Endothelial cell of umbilical vein (primary cell): Measurements from ENCODE around the gene TBRG1. TPM values are rescaled to one million over a fixed set of nuclear protein-coding genes. Genes with fewer than 3 reads are reported as not detected.

Experiments used
- BruUV-seq: library from RNA; stranded (reverse); fragments of 400-500 nt; replicated peaks from 2 replicates; lab custom pipeline; 2021; lab: Mats Ljungman, UMichigan
- CTCF ChIA-PET: fragments of 300-600, 350-600 bp; sonication (Branson Sonifier 250); formaldehyde crosslinking; loops from one replicate; lab custom pipeline; 2021; ENCODE audit warnings: antibody characterized with exemption, inconsistent platforms; lab: Charles Lee
- POLR2A ChIA-PET: fragments of 300-600, 350-600 bp; sonication (Branson Sonifier 250); formaldehyde crosslinking; loops from one replicate; lab custom pipeline; 2021; ENCODE audit warnings: antibody characterized with exemption, inconsistent platforms; lab: Charles Lee
- DNase-seq: peaks from one replicate; pipeline ENCODE4 v3.0.0-alpha.2; 2011; ENCODE audit warnings: low read depth, low spot score
- FAIRE-seq: peaks from 2 replicates; lab custom pipeline; 2011; peaks lifted over from hg19 to GRCh38; lab: Jason Lieb, UNC
- H2AFZ ChIP-seq: 2 replicates; pipeline ENCODE4 v1.6.0; 2012; ENCODE audit warnings: low read depth, low read length, control low read depth, inconsistent platforms
- H3K27ac ChIP-seq: 2 replicates; pipeline ENCODE4 v1.5.1; 2011; ENCODE audit warnings: low read depth, mild to moderate bottlenecking, control low read depth, low read length, moderate library complexity; ENCODE audit not compliant: insufficient read depth
- H3K27me3 ChIP-seq, 2 experiments: 2 replicates each; pipeline versions ENCODE4 v1.6.0 to v1.6.1; 2011; ENCODE audit warnings: low read length in 2 of 2, mixed read lengths in 1 of 2; ENCODE audit not compliant: control insufficient read depth in 2 of 2, insufficient read depth in 2 of 2
- H3K36me3 ChIP-seq, 2 experiments: 2 replicates in 1 of 2; 3 replicates in 1 of 2; pipeline ENCODE4 v1.5.1; 2011; ENCODE audit warnings: low read length in 2 of 2, mild to moderate bottlenecking in 1 of 2, moderate library complexity in 1 of 2; ENCODE audit not compliant: control insufficient read depth in 2 of 2, insufficient read depth in 2 of 2; ENCODE audit errors: extremely low read depth in 1 of 2
- H3K4me1 ChIP-seq: 3 replicates; pipeline ENCODE4 v1.5.1; 2011; ENCODE audit warnings: mild to moderate bottlenecking, low read length; ENCODE audit not compliant: control insufficient read depth, insufficient read depth; ENCODE audit errors: extremely low read depth
- H3K4me2 ChIP-seq: 2 replicates; pipeline ENCODE4 v1.6.1; 2011; ENCODE audit warnings: low read length, control low read depth, mixed read lengths; ENCODE audit not compliant: insufficient read depth
- H3K4me3 ChIP-seq, 3 experiments: fragments of 200-600 bp in 1 of 3; sonication (generic), shearing (Covaris generic) in 1 of 3; replicated peaks in 1 of 3; 2 replicates each; pipeline ENCODE4 v1.5.1; 2011 to 2016; ENCODE audit warnings: control low read depth in 3 of 3, low read length in 3 of 3, mild to moderate bottlenecking in 2 of 3, inconsistent platforms in 1 of 3, low read depth in 1 of 3, moderate library complexity in 1 of 3; ENCODE audit not compliant: insufficient read depth in 1 of 3
- H3K79me2 ChIP-seq: 2 replicates; pipeline ENCODE4 v1.6.0; 2012; ENCODE audit warnings: low read length, inconsistent platforms; ENCODE audit not compliant: control insufficient read depth, insufficient read depth
- H3K9ac ChIP-seq: replicated peaks from 2 replicates; pipeline ENCODE3; 2011; ENCODE audit warnings: low read length, control low read depth; ENCODE audit not compliant: insufficient read depth; ENCODE audit errors: extremely low read depth
- H3K9me1 ChIP-seq: replicated peaks from 3 replicates; pipeline ENCODE4 v1.6.0; 2011; ENCODE audit warnings: mild to moderate bottlenecking, low read length; ENCODE audit not compliant: control insufficient read depth, insufficient read depth; ENCODE audit errors: extremely low read depth
- H3K9me3 ChIP-seq: replicated peaks from 2 replicates; pipeline ENCODE4 v1.5.1; 2012; ENCODE audit warnings: low read length, inconsistent platforms; ENCODE audit not compliant: control insufficient read depth, insufficient read depth
- H4K20me1 ChIP-seq: replicated peaks from 2 replicates; pipeline ENCODE3; 2011; ENCODE audit warnings: mild to moderate bottlenecking, low read length; ENCODE audit not compliant: control insufficient read depth, insufficient read depth; ENCODE audit errors: extremely low read depth
- CTCF ChIP-seq, 2 donors: IDR thresholded peaks; 1 replicate in 1 of 2; 2 replicates in 1 of 2; pipeline ENCODE4 v1.5.1; 2011; ENCODE audit warnings: low read length in 2 of 2, mild to moderate bottlenecking in 2 of 2, moderate library complexity in 2 of 2, control low read depth in 1 of 2, inconsistent platforms in 1 of 2, low read depth in 1 of 2; ENCODE audit not compliant: insufficient read depth in 1 of 2; ENCODE audit errors: extremely low read depth in 1 of 2
- EZH2 ChIP-seq: IDR thresholded peaks from 2 replicates; pipeline ENCODE4 v1.6.1; 2012; ENCODE audit warnings: borderline replicate concordance, low read depth, mild to moderate bottlenecking, moderate library complexity, low read length, inconsistent platforms; ENCODE audit not compliant: severe bottlenecking
- FOS ChIP-seq: IDR thresholded peaks from 2 replicates; pipeline ENCODE4 v1.6.1; 2011; ENCODE audit warnings: mild to moderate bottlenecking, low read length, moderate library complexity, borderline replicate concordance; ENCODE audit not compliant: insufficient read depth
- GATA2 ChIP-seq: IDR thresholded peaks from 2 replicates; pipeline ENCODE4 v1.7.0; 2011; ENCODE audit warnings: low read depth, mild to moderate bottlenecking, moderate library complexity, mixed read lengths, low read length; ENCODE audit not compliant: insufficient read length, insufficient read depth
- JUN ChIP-seq: IDR thresholded peaks from 2 replicates; pipeline ENCODE4 v1.6.1; 2011; ENCODE audit warnings: borderline replicate concordance, low read depth; ENCODE audit not compliant: insufficient read length, insufficient read depth
- MAX ChIP-seq: IDR thresholded peaks from 2 replicates; pipeline ENCODE4 v1.6.1; 2011; ENCODE audit not compliant: insufficient read depth, insufficient read length
- MYC ChIP-seq: IDR thresholded peaks from one replicate; pipeline ENCODE4 v1.6.1; 2011; ENCODE audit warnings: mild to moderate bottlenecking, low read depth, low read length
- POLR2A ChIP-seq: IDR thresholded peaks from 2 replicates; pipeline ENCODE4 v1.6.1; 2012; ENCODE audit warnings: low read depth, mild to moderate bottlenecking, control low read depth, low read length
- POLR2AphosphoS5 ChIP-seq: IDR thresholded peaks from 2 replicates; pipeline ENCODE4 v1.6.1; 2012; ENCODE audit warnings: low read depth, mild to moderate bottlenecking, control low read depth, low read length, moderate library complexity; ENCODE audit not compliant: insufficient read depth
- dilution Hi-C: fragments of 300-500 bp; cut with MboI; formaldehyde crosslinking; loops from one replicate; pipeline ENCODE4 v1.15.0; 2019; ENCODE audit warnings: low sequenced_read_pairs; ENCODE audit not compliant: extremely low pct_ligation_motif_present
- intact Hi-C: fragments of 100-400 bp; cut with micrococcal nuclease; formaldehyde crosslinking; loops from one replicate; pipeline ENCODE4 v1.10.0; 2022
- polyA plus RNA-seq, 4 experiments: library from polyadenylated mRNA; depleted of rRNA in 3 of 4; stranded (reverse) in 3 of 4; unstranded in 1 of 4; fragments of >200 nt; gene quantifications; 2 replicates each; pipeline versions ENCODE4 v1.2.1 to v1.2.3, GENCODE V29; 2011 to 2012; ENCODE audit warnings: missing spikeins in 1 of 4
- total RNA-seq: library from RNA; stranded (reverse); gene quantifications from 2 replicates; pipeline ENCODE4 v1.2.3, GENCODE V29; 2021

The TBRG1 gene
- total and polyA plus RNA-seq, 2 donors (not counting 3 experiments of a cell fraction or from before 2014, with no cell fraction given) = 22.4 to 29.6 TPM

GRCh38 chr11:124639186-124639585 is 16.5 kb downstream of the TBRG1 start:
- dilution Hi-C loops (no loop called here), intact Hi-C loops (no loop called here)
- H3K9me3 ChIP-seq = no peaks in the 10 kb centered on the region
- peaks cover 11% of the 10 kb centered on the region for H3K4me1 ChIP-seq
- H3K79me2 ChIP-seq = no peaks in the 10 kb centered on the region
- ChIA-PET POLR2A (no interaction called here), CTCF (interaction anchor here (0.8 to 3.7 kb wide), 5 partner anchors 10 to 237 kb away, joined by 3 to 22 read pairs (median 4); partner anchors contain the start of gene ROBO3)
- peaks cover 5 to 7% of the 10 kb centered on the region in 2 experiments for H3K36me3 ChIP-seq
- no peaks in the 10 kb centered on the region for H3K27me3 ChIP-seq
- H2AFZ ChIP-seq = no peak overlapping the region
- DNase-seq = no peak
- no TSS peak for BruUV-seq
- no peaks in the 10 kb centered on the region for H4K20me1 ChIP-seq
- TF ChIP-seq CTCF (IDR thresholded peaks at IDR 0.05; ENCODE audit: extremely low read depth in 1 of 2, insufficient read depth in 1 of 2, low read depth in 1 of 2, low read length in 2 of 2) (no peak), JUN (no peak), MAX (no peak), POLR2AphosphoS5 (no peak), GATA2 (no peak), POLR2A (no peak), FOS (no peak), MYC (no peak), EZH2 (no peak)
- H3K9me1 ChIP-seq = no peaks in the 10 kb centered on the region
- no peak for FAIRE-seq
- H3K9ac ChIP-seq = no peak overlapping the region
- H3K27ac ChIP-seq = no peak overlapping the region
- H3K4me2 ChIP-seq = no peak overlapping the region
- H3K4me3 ChIP-seq = no peak overlapping the region
